Mucosa of descending colon (tissue), 3 donors: ENCODE results near the gene LRCH1. TPM values are rescaled to one million over a fixed set of nuclear protein-coding genes. Genes with fewer than 3 reads are reported as not detected.

Experiments used
- ATAC-seq: fragments of 200-7000 bp; cut with Tn5 transposase; one replicate; pipeline ENCODE4 v1.9.1; 2020; ENCODE audit warnings: mild to moderate bottlenecking, moderate library complexity
- DNase-seq, 3 donors: peaks; one replicate each; pipeline ENCODE4 v3.0.0-alpha.2; 2020
- H3K36me3 ChIP-seq: fragments of 200-600 bp; one replicate; pipeline ENCODE4 v1.8.0; 2021; ENCODE audit warnings: low read depth, mild to moderate bottlenecking
- H3K4me1 ChIP-seq: fragments of 200-600 bp; one replicate; pipeline ENCODE4 v1.8.0; 2021; ENCODE audit warnings: low read depth, mild to moderate bottlenecking
- H3K4me3 ChIP-seq: fragments of 200-600 bp; one replicate; pipeline ENCODE4 v1.8.0; 2021; ENCODE audit warnings: mild to moderate bottlenecking
- H3K9me3 ChIP-seq: fragments of 200-600 bp; one replicate; pipeline ENCODE4 v1.8.0; 2021; ENCODE audit warnings: mild to moderate bottlenecking
- intact Hi-C, 2 donors: fragments of 100-400 bp; cut with DNase I in 1 of 2; cut with micrococcal nuclease in 1 of 2; formaldehyde crosslinking; loops; one replicate each; pipeline versions ENCODE4 v1.11.0 to v1.11.1; 2022; cut with DNase I, micrococcal nuclease
- total RNA-seq, 3 donors: library from RNA; stranded (reverse); fragmentation: NEBNext Ultra II Directional in 2 of 3; extraction: Animal tissue kit (Norgen Biotek cat#: 25700) in 2 of 3; gene quantifications; one replicate each; pipeline versions ENCODE4 v1.2.1 to v1.2.4, GENCODE V29; 2021 to 2023
- TF ChIP-seq, protein P1 (sequence below): fragments of 200-600 bp; IDR thresholded peaks from one replicate; pipeline ENCODE4 v1.8.0; 2022; ENCODE audit warnings: antibody characterized with exemption, mild to moderate bottlenecking
- donor health status: DM: no; HTN: no; CAD: no; lungs with moderate emphysema.
- donor health status: DM: no; HTN: no; CAD: no.
- donor health status: DM: no; HTN: yes; CAD: no.

The LRCH1 gene
- total RNA-seq, 3 donors from 2014 or later: 13.4 to 44.1 (median 16.1) TPM

- ATAC-seq: no peak
Measured at GRCh38 chr13:46576762-46577161, 23.8 kb downstream of the LRCH1 start.

DNA sequence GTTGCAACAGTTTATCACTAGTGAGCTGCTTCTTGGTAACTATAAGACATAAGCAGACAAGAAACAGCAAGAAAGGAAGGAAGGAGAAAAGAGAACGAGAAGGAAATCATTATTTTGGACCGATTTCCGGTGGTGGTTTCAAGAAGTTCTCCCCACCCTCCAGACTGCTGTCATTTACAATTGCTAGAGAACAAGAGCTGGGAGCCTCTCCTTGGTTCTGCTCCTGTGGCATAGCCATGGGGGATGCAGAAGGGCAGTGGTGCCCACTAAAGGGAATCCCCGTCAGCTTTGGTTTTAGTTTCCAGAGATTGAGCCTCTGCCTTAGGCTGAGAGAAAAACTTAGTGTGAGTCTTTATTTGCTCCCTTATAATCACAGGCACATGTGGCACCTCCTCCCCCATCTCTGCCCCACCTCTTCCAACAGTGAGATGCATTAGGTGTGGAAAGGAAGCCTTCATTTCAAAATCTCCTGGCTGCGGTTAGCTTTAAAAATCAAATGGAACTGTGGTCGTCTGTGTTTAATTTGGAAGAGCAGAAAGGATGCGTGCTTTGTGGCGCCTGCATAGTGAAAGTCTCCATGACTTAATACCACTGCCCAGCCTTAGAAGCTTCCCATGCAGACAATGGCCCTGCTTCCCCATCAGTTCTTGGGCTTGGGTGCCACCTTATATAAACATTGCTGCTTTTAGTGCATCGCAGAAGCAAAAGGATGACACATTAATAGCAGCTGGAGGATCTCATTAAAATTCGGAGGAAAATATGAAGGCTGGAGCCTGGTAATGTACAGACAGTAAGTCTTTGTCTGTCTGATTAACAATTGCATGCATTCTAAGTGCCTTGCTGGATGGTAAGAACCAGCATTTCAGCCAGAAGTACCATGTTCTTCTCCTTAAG lies 25.0 kb downstream of the LRCH1 start:
- ATAC-seq: no peak
- Histone ChIP-seq H3K9me3 (no peaks in the 10 kb centered on the region), H3K4me1 (peaks cover 4% of the 10 kb centered on the region), H3K4me3 (no peak overlapping the region), H3K36me3 (no peaks in the 10 kb centered on the region)
- DNase-seq: no peak
- TF ChIP-seq, protein P1, sequence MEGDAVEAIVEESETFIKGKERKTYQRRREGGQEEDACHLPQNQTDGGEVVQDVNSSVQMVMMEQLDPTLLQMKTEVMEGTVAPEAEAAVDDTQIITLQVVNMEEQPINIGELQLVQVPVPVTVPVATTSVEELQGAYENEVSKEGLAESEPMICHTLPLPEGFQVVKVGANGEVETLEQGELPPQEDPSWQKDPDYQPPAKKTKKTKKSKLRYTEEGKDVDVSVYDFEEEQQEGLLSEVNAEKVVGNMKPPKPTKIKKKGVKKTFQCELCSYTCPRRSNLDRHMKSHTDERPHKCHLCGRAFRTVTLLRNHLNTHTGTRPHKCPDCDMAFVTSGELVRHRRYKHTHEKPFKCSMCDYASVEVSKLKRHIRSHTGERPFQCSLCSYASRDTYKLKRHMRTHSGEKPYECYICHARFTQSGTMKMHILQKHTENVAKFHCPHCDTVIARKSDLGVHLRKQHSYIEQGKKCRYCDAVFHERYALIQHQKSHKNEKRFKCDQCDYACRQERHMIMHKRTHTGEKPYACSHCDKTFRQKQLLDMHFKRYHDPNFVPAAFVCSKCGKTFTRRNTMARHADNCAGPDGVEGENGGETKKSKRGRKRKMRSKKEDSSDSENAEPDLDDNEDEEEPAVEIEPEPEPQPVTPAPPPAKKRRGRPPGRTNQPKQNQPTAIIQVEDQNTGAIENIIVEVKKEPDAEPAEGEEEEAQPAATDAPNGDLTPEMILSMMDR: no peak
- intact Hi-C loops: no loop called here

More at GRCh38 chr13:46576762-46577161, 23.8 kb downstream of the LRCH1 start:
- H3K4me1 ChIP-seq: peaks cover 8% of the 10 kb centered on the region
- intact Hi-C loops: no loop called here
- no peak overlapping the region for H3K4me3 ChIP-seq
- no peaks in the 10 kb centered on the region for H3K9me3 ChIP-seq
- TF ChIP-seq, protein P1: no peak
- no peaks in the 10 kb centered on the region for H3K36me3 ChIP-seq
- no peak for DNase-seq

- DNase-seq: no peak
- intact Hi-C loops: no loop called here
- H3K4me1 ChIP-seq: peaks cover 4% of the 10 kb centered on the region
Measured at GRCh38 chr13:46578590-46578975, 25.6 kb downstream of the LRCH1 start.

GRCh38 chr13:46580362-46580839 lies 27.4 kb downstream of the LRCH1 start:
- Histone ChIP-seq H3K9me3 (no peaks in the 10 kb centered on the region), H3K36me3 (no peaks in the 10 kb centered on the region), H3K4me1 (peaks cover 11% of the 10 kb centered on the region), H3K4me3 (no peak overlapping the region)
- ATAC-seq (no peak), DNase-seq (no peak)
- TF ChIP-seq, protein P1: no peak
- intact Hi-C loops: no loop called here

More at GRCh38 chr13:46578590-46578975, 25.6 kb downstream of the LRCH1 start:
- TF ChIP-seq, protein P1: no peak
- H3K9me3 ChIP-seq: no peaks in the 10 kb centered on the region
- no peak for ATAC-seq
- H3K4me3 ChIP-seq: no peak overlapping the region
- no peaks in the 10 kb centered on the region for H3K36me3 ChIP-seq

GRCh38 chr13:46582190-46582589 lies 29.2 kb downstream of the LRCH1 start:
- no peaks in the 10 kb centered on the region for H3K9me3 ChIP-seq
- no peak overlapping the region for H3K4me3 ChIP-seq
- ATAC-seq (no peak), DNase-seq (no peak)
- intact Hi-C loops: no loop called here
- no peaks in the 10 kb centered on the region for H3K36me3 ChIP-seq
- TF ChIP-seq, protein P1: no peak
- H3K4me1 ChIP-seq: peaks cover 17% of the 10 kb centered on the region
